Measurements from ENCODE around the gene UNC13D. TPM values are rescaled to one million over a fixed set of nuclear protein-coding genes. Genes with fewer than 3 reads are reported as not detected.
A peak's percentile ranks its signal among the peaks of the same experiment; 100 is the strongest.

The UNC13D gene
- total RNA-seq, 1 donor from 2014 or later, result 33.1 TPM

DNA sequence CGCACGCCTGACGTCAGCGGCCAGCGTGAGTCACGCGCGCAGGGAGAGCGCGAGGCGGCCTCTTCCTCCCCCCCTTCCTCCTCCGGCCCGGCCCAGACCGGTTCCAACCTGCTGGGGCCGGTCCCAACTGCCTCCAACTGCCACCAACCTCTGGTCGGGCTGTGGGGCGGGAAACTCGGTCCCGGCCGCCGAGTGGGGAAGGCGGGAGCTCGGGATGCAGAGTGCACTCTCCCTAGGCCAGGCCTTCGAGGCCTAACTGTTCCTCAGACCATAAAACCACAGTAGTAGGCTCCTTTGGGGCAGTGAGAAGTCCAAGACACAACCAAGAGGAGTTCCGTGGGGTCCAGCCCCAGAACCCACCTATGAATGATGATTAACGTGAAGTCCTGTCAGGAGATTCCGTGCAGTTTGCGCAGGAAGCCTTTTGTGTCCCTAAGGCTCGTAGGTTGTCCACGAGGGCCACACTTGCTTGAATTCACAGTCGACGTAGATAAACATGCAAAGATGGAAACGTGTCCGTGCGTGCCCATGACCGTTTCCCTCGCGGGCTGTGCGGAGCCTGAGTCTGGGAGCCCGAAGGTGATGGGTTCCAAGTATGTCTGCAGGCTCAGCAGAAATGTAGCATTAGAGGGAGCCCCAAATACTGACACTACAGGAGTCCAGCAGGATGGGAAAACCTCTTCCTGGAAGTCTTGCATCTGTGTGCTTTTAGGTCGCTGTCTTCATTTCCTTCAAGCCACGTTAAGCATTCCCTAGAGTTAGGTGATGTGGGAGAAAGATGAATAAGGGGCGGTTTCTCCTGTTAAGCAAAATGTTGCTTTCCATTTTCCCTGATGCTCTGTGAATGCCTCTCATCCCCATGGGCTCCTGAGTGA lies 59.0 kb downstream of the UNC13D start:
- DNase-seq (ENCODE audit: low spot score in 2 of 2), result peak; percentile 65 to 94
- Histone ChIP-seq H3K4me1 (peaks cover 4 to 33% of the 10 kb centered on the region in 2 donors), H3K9me3 (no peaks in the 10 kb centered on the region)

DNA sequence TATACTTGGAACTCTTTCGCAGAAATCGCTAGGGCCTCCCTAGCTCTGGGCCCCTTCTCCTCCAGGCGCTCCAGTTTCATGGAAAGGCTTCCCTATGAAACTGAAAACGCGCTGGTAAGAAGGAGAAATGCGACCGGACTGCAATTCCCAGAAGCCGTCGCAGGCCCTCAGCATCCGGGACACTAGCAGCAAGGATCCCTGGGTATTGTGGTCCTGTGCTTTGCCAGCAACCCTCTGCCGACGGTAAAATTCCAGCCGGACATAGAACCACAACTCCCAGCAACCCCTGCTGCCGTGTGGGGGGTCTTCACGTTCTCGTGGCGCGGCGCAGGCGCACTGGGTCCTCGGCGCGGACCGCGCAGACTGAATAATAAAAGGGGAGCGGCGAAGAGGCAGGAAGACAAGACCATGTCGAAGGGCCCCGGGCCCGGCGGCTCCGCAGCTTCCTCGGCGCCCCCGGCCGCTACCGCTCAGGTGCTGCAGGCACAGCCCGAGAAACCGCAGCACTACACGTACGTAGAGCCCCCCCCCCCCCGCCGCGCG lies 59.7 kb downstream of the UNC13D start, which contains the start of gene UNK:
UNK (plus strand) TSS at position 334 of the 543 bp plus-strand sequence; CDS start at position 409, 75 bp downstream.
- H3K27ac ChIP-seq, result peak within 1 kb of the TSS; percentile 99
- H3K4me3 ChIP-seq, result peak within 1 kb of the TSS; percentile 72 to 73
- DNase-seq (ENCODE audit: low spot score in 2 of 2), result peak; percentile 94 to 99
- no peaks in the 10 kb centered on the region for H3K36me3 ChIP-seq
- TF ChIP-seq, protein P1, sequence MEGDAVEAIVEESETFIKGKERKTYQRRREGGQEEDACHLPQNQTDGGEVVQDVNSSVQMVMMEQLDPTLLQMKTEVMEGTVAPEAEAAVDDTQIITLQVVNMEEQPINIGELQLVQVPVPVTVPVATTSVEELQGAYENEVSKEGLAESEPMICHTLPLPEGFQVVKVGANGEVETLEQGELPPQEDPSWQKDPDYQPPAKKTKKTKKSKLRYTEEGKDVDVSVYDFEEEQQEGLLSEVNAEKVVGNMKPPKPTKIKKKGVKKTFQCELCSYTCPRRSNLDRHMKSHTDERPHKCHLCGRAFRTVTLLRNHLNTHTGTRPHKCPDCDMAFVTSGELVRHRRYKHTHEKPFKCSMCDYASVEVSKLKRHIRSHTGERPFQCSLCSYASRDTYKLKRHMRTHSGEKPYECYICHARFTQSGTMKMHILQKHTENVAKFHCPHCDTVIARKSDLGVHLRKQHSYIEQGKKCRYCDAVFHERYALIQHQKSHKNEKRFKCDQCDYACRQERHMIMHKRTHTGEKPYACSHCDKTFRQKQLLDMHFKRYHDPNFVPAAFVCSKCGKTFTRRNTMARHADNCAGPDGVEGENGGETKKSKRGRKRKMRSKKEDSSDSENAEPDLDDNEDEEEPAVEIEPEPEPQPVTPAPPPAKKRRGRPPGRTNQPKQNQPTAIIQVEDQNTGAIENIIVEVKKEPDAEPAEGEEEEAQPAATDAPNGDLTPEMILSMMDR (IDR thresholded peaks at IDR 0.05), result no peak
- no peaks in the 10 kb centered on the region for H3K27me3 ChIP-seq
- intact Hi-C loops (cut with DNase I), result loop anchor here (1.0 to 2.0 kb wide), 4 partner anchors 42 to 112 kb away; partner anchors contain the start of genes TRIM47, TRIM65 and WBP2
- no peaks in the 10 kb centered on the region for H3K9me3 ChIP-seq
- peaks cover 4 to 33% of the 10 kb centered on the region in 2 donors for H3K4me1 ChIP-seq

More for the DNA sequence above, 59.0 kb downstream of the UNC13D start:
- peak overlapping the region; percentile 72 to 73 for H3K4me3 ChIP-seq
- intact Hi-C loops (cut with DNase I), result loop anchor here (1.0 to 2.0 kb wide), 4 partner anchors 42 to 112 kb away; partner anchors contain the start of genes TRIM47, TRIM65 and WBP2
- H3K36me3 ChIP-seq, result no peaks in the 10 kb centered on the region
- peak overlapping the region; percentile 99 for H3K27ac ChIP-seq
- TF ChIP-seq, protein P1 (IDR thresholded peaks at IDR 0.05), result no peak
- no peaks in the 10 kb centered on the region for H3K27me3 ChIP-seq

DNA sequence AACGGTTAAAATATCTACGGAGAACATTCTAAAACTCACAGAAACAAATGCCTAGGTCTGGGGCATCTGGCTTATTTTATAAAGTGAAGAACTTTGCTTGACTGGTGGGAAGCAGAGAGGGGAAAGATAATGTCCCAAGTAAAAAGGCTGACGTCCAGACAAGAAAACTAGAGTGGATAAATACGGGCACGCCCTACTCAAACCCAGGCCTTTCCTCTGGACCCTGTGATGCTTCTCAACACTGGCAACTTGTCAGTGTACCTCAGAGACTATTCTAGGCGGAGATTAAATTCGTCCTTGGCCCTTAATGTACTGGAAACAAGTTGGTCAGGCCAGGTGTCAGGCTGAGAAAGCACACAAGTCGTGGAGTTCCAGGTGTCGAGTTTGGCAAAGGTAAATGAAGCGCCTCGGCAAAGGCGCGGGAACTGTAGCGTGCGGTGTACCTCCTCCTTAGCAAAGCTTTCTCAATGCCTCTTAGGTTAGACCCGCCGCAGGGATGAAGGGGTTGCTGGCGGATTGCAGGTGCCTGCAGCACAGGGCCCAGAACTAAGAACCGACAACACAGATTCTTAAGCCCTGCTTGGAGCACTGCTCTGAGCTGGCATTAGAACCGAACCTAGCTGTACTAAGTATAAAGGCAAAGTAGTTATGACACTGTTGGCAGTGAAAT lies 60.3 kb downstream of the UNC13D start:
- TF ChIP-seq, protein P1 (IDR thresholded peaks at IDR 0.05), result no peak
- no peaks in the 10 kb centered on the region for H3K9me3 ChIP-seq
- H3K27me3 ChIP-seq, result no peaks in the 10 kb centered on the region
- DNase-seq (ENCODE audit: low spot score in 2 of 2), result peak in 1 of 2 donors; percentile 75
- peak overlapping the region; percentile 99 for H3K27ac ChIP-seq
- H3K4me3 ChIP-seq, result peak overlapping the region; percentile 72 to 73
- H3K4me1 ChIP-seq, result peaks cover 4 to 31% of the 10 kb centered on the region in 2 donors
- H3K36me3 ChIP-seq, result peaks cover 2% of the 10 kb centered on the region in 2 donors
- intact Hi-C loops (cut with DNase I), result loop anchor here (2.0 kb wide), 3 partner anchors 43 to 113 kb away; partner anchors contain the start of genes TRIM65 and WBP2

DNA sequence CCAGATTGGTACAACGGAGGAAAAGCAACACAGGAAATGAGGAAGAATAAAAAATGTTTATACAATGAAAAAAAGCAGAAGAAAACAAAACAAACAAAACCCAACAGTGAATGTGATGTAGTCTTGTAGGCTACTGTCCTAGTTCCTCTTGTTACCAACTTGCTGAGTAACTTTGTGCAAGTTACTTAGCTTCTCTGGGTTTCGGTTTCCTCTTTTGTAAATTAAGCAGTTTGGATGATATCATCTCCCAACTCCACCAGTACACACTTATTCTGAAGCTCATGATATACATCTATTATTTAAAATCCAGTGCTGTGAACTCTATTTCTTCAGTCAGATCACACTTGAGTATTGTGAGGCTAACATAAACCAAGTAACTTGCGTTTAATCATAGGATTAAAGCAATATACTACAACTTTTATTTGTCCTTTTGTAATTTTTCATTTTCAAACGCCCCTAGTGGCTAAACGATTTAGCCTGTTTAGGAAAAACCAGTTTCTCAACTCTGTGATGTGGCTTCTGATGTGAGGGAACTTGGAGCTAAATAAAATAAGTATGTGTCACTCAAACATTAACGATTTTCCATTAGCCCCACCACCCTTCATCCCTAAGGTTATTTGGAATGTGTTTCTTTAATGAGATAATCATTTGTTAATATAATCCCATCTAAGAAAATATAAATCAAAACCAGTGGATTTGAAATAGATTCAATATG lies 61.0 kb downstream of the UNC13D start:
- Histone ChIP-seq H3K36me3 (peaks cover 9% of the 10 kb centered on the region in 2 donors), H3K9me3 (no peaks in the 10 kb centered on the region), H3K4me1 (peaks cover 4 to 31% of the 10 kb centered on the region in 2 donors), H3K4me3 (peak overlapping the region in 1 of 2 donors; percentile 7), H3K27me3 (no peaks in the 10 kb centered on the region), H3K27ac (peak overlapping the region; percentile 99)
- TF ChIP-seq, protein P1 (IDR thresholded peaks at IDR 0.05), result peak; percentile 60 to 67 (median 66)
- DNase-seq (ENCODE audit: low spot score in 2 of 2), result no peak
- intact Hi-C loops (cut with DNase I), result no loop called here

Measured in ascending aorta (tissue), 2 donors.